A549 (cell line): ENCODE measurements around the gene IL9R. TPM values are rescaled to one million over a fixed set of nuclear protein-coding genes. Genes with fewer than 3 reads are reported as not detected.

Experiments
- ATAC-seq, 2 experiments: fragments of 200-7000 bp in 1 of 2; fragments of >200 bp in 1 of 2; cut with Nextera tagmentation in 1 of 2; cut with Tn5 transposase in 1 of 2; 3 replicates each; pipeline versions ENCODE4 v1.8.0 to v1.9.1; 2018 to 2020; ENCODE audit warnings: mild to moderate bottlenecking in 1 of 2, moderate library complexity in 1 of 2
- CTCF ChIA-PET: fragments of 300-600 bp; sonication (Branson Sonifier 250); formaldehyde crosslinking; extraction: SDS; loops from one replicate; lab custom pipeline; 2021; ENCODE audit warnings: antibody characterized with exemption, inconsistent platforms; lab: Yijun Ruan, JAX
- POLR2A ChIA-PET: fragments of 350-600 bp; formaldehyde crosslinking; extraction: SDS; loops from one replicate; lab custom pipeline; 2021; ENCODE audit warnings: antibody characterized with exemption, inconsistent platforms; lab: Yijun Ruan, JAX
- DNase-seq, 2 experiments: peaks; one replicate each; pipeline versions ENCODE4 v3.0.0 to v3.0.0-alpha.2; 2011 to 2016; ENCODE audit warnings: low read depth in 1 of 2, low spot score in 1 of 2
- FAIRE-seq: peaks from 2 replicates; lab custom pipeline; 2011; peaks lifted over from hg19 to GRCh38; lab: Jason Lieb, UNC
- H3K27ac ChIP-seq, 2 experiments: fragments of >200 bp; sonication (Bioruptor Twin); formaldehyde crosslinking; 3 replicates each; pipeline ENCODE4 v1.5.1; 2016 to 2017
- H3K4me1 ChIP-seq: fragments of >200 bp; sonication (Bioruptor Twin); formaldehyde crosslinking; 3 replicates; pipeline ENCODE4 v1.6.1; 2016
- H3K4me2 ChIP-seq: fragments of >200 bp; sonication (Bioruptor Twin); formaldehyde crosslinking; 3 replicates; pipeline ENCODE4 v1.6.1; 2016
- H3K4me3 ChIP-seq: fragments of >200 bp; sonication (Bioruptor Twin); formaldehyde crosslinking; 3 replicates; pipeline ENCODE4 v1.5.1; 2016
- H3K9me3 ChIP-seq: fragments of >200 bp; sonication (Bioruptor Twin); formaldehyde crosslinking; 3 replicates; pipeline ENCODE4 v1.6.1; 2016
- ATOH8 ChIP-seq: fragments of 250-450 bp; sonication (Bioruptor Pico); IDR thresholded peaks from 2 replicates; pipeline ENCODE4 v1.5.0; 2020; ENCODE audit warnings: low read depth, mild to moderate bottlenecking, moderate library complexity
- BHLHE40 ChIP-seq: IDR thresholded peaks from 2 replicates; pipeline ENCODE4 v1.6.1; 2012; ENCODE audit warnings: low read depth, low read length, inconsistent platforms
- CBX8 ChIP-seq: fragments of 200-600 bp; sonication (generic); IDR thresholded peaks from 2 replicates; pipeline ENCODE4 v1.6.1; 2016
- CHD2 ChIP-seq: fragments of 150-350 bp; IDR thresholded peaks from 2 replicates; pipeline ENCODE4 v1.6.1; 2014; ENCODE audit warnings: low read length; ENCODE audit not compliant: partially characterized antibody
- EHF ChIP-seq: fragments of 250-450 bp; sonication (Bioruptor Pico); IDR thresholded peaks from 2 replicates; pipeline ENCODE4 v1.5.0; 2020; ENCODE audit warnings: mild to moderate bottlenecking
- FOSB ChIP-seq: fragments of 250-450 bp; sonication (Bioruptor Pico); IDR thresholded peaks from 2 replicates; pipeline ENCODE4 v1.5.0; 2020; ENCODE audit warnings: mild to moderate bottlenecking, moderate library complexity
- FOSL2 ChIP-seq, 2 experiments: fragments of 450-650 bp in 1 of 2; fragments of >200 bp in 1 of 2; sonication (Bioruptor Twin) in 1 of 2; formaldehyde crosslinking; IDR thresholded peaks; 2 replicates each; pipeline versions ENCODE4 v1.5.0 to v1.6.1; 2016 to 2020; ENCODE audit warnings: mild to moderate bottlenecking in 1 of 2, moderate library complexity in 1 of 2
- HES2 ChIP-seq: fragments of >200 bp; sonication (Bioruptor Twin); formaldehyde crosslinking; IDR thresholded peaks from 2 replicates; pipeline ENCODE4 v1.6.1; 2016
- HMGXB4 ChIP-seq: fragments of 250-450 bp; sonication (Bioruptor Pico); IDR thresholded peaks from 2 replicates; pipeline ENCODE4 v1.5.0; 2021; ENCODE audit warnings: mild to moderate bottlenecking, moderate library complexity, borderline replicate concordance
- HOXB13 ChIP-seq: fragments of 250-450 bp; sonication (Bioruptor Pico); IDR thresholded peaks from 2 replicates; pipeline ENCODE4 v1.5.0; 2020; ENCODE audit warnings: low read depth, mild to moderate bottlenecking, moderate library complexity
- HOXB5 ChIP-seq: fragments of 250-450 bp; sonication (Bioruptor Pico); IDR thresholded peaks from 2 replicates; pipeline ENCODE4 v1.5.0; 2020; ENCODE audit warnings: mild to moderate bottlenecking, moderate library complexity
- MAFK ChIP-seq: fragments of 450-650 bp; IDR thresholded peaks from 2 replicates; pipeline ENCODE4 v1.6.1; 2014; ENCODE audit not compliant: partially characterized antibody
- MAX ChIP-seq: IDR thresholded peaks from 2 replicates; pipeline ENCODE4 v1.6.1; 2012
- MAZ ChIP-seq: fragments of 150-350 bp; IDR thresholded peaks from 2 replicates; pipeline ENCODE4 v1.6.1; 2014; ENCODE audit warnings: antibody characterized with exemption, low read depth, low read length, borderline replicate concordance
- MYC ChIP-seq: IDR thresholded peaks from 2 replicates; pipeline ENCODE4 v1.6.1; 2012; ENCODE audit warnings: mild to moderate bottlenecking, inconsistent platforms, low read length, improper control_type of control experiment, borderline replicate concordance
- NFE2L2 ChIP-seq: fragments of 150-350 bp; conservative IDR thresholded peaks from 2 replicates; pipeline ENCODE4 v1.6.1; 2014; ENCODE audit warnings: low read length
- NPAS2 ChIP-seq: fragments of 250-450 bp; sonication (Bioruptor Pico); IDR thresholded peaks from 2 replicates; pipeline ENCODE4 v1.8.0; 2022; ENCODE audit warnings: mild to moderate bottlenecking, moderate library complexity, borderline replicate concordance
- NR3C1 ChIP-seq: fragments of >200 bp; sonication (Bioruptor Twin); formaldehyde crosslinking; IDR thresholded peaks from 3 replicates; pipeline ENCODE4 v1.6.1; 2017
- PHF8 ChIP-seq: fragments of 200-600 bp; sonication (generic); IDR thresholded peaks from 2 replicates; pipeline ENCODE4 v1.6.1; 2016; ENCODE audit warnings: low read depth, mild to moderate bottlenecking, antibody characterized with exemption, moderate library complexity, borderline replicate concordance
- POLR2A ChIP-seq: IDR thresholded peaks from 2 replicates; pipeline ENCODE4 v1.6.1; 2012; ENCODE audit warnings: mild to moderate bottlenecking, low read length
- POLR2AphosphoS2 ChIP-seq: conservative IDR thresholded peaks from 2 replicates; pipeline ENCODE4 v1.6.1; 2012; ENCODE audit warnings: low read length, improper control_type of control experiment, inconsistent platforms
- RAD21 ChIP-seq, 2 experiments: fragments of >200 bp in 1 of 2; sonication (Bioruptor Twin) in 1 of 2; formaldehyde crosslinking in 1 of 2; IDR thresholded peaks in 1 of 2; conservative IDR thresholded peaks in 1 of 2; 2 replicates in 1 of 2; 3 replicates in 1 of 2; pipeline ENCODE4 v1.6.1; 2012 to 2018; ENCODE audit warnings: inconsistent platforms in 1 of 2
- RARB ChIP-seq: fragments of 250-450 bp; sonication (Bioruptor Pico); IDR thresholded peaks from 2 replicates; pipeline ENCODE4 v1.8.0; 2021; ENCODE audit warnings: mild to moderate bottlenecking, moderate library complexity
- RCOR1 ChIP-seq: fragments of 150-350 bp; IDR thresholded peaks from 2 replicates; pipeline ENCODE4 v1.6.1; 2014; ENCODE audit warnings: antibody characterized with exemption, low read length, low read depth
- RNF2 ChIP-seq: fragments of 200-600 bp; sonication (generic); IDR thresholded peaks from 2 replicates; pipeline ENCODE4 v1.6.1; 2016; ENCODE audit warnings: low read depth, mild to moderate bottlenecking, antibody characterized with exemption, moderate library complexity, borderline replicate concordance
- SMC3 ChIP-seq: fragments of >200 bp; sonication (Bioruptor Twin); formaldehyde crosslinking; IDR thresholded peaks from 3 replicates; pipeline ENCODE4 v1.6.1; 2018; ENCODE audit warnings: inconsistent platforms
- SREBF2 ChIP-seq: fragments of 450-650 bp; IDR thresholded peaks from 2 replicates; pipeline ENCODE4 v1.6.1; 2014; ENCODE audit warnings: mild to moderate bottlenecking, moderate library complexity
- TFCP2L1 ChIP-seq: fragments of 250-450 bp; sonication (Bioruptor Pico); IDR thresholded peaks from 2 replicates; pipeline ENCODE4 v1.5.0; 2021; ENCODE audit warnings: mild to moderate bottlenecking
- USF2 ChIP-seq: fragments of 450-650 bp; IDR thresholded peaks from 2 replicates; pipeline ENCODE4 v1.6.1; 2014; ENCODE audit warnings: antibody characterized with exemption
- ZC3H11A ChIP-seq: fragments of 450-650 bp; IDR thresholded peaks from 2 replicates; pipeline ENCODE4 v1.6.1; 2014; ENCODE audit warnings: antibody characterized with exemption, mild to moderate bottlenecking
- ZSCAN20 ChIP-seq: fragments of 250-450 bp; sonication (Bioruptor Pico); IDR thresholded peaks from 2 replicates; pipeline ENCODE4 v1.8.0; 2022; ENCODE audit warnings: mild to moderate bottlenecking, moderate library complexity
- WGBS: methylation state at CpG from one replicate; pipeline ENCODE4 v1.1.6; 2017; ENCODE audit errors: missing lambda C conversion rate; 5-methylcytosine and 5-hydroxymethylcytosine counted together
- polyA plus RNA-seq, 4 experiments: library from polyadenylated mRNA; depleted of rRNA in 3 of 4; stranded (reverse); fragments of >200 nt; fragmentation: RNase III in 1 of 4; extraction: RNeasy Plus Mini Kit Qiagen cat#74134 plus additional on column Dnase treatment in 1 of 4; gene quantifications; 2 replicates in 3 of 4; 3 replicates in 1 of 4; pipeline ENCODE4 v1.2.3, GENCODE V29; 2011 to 2017

IL9R gene
- polyA plus RNA-seq, 2 of the 4 experiments (the other 2 are of a cell fraction) = 0.06 to 0.12 TPM

GRCh38 chrX:156003486-156004185 lies 6.1 kb downstream of the IL9R start:
- no peak overlapping the region for H3K27ac ChIP-seq
- no peak for ATAC-seq
- H3K4me2 ChIP-seq = no peak overlapping the region
- FAIRE-seq = no peak
- TF ChIP-seq PHF8 (no peak), CBX8 (no peak), BHLHE40 (no peak), HOXB5 (CRISPR knock-in tag) (no peak), MAX (no peak)
- TF ChIP-seq, all 56 proteins: peak for 0
- Histone ChIP-seq H3K9me3 (no peaks in the 10 kb centered on the region), H3K4me3 (no peak overlapping the region), H3K4me1 (no peaks in the 10 kb centered on the region)
- 69% methylated on average over 8 of the region's 14 CpGs for WGBS
- POLR2A ChIA-PET = no interaction called here
- CTCF ChIA-PET = no interaction called here
- DNase-seq = no peak

GRCh38 chrX:156004256-156004655 lies 6.8 kb downstream of the IL9R start:
- 45% methylated on average over 2 of the region's 2 CpGs for WGBS
- TF ChIP-seq TFCP2L1 (CRISPR knock-in tag) (no peak), MAX (no peak), NFE2L2 (no peak), POLR2AphosphoS2 (no peak), MYC (no peak), NR3C1 (no peak), RCOR1 (no peak), HMGXB4 (CRISPR knock-in tag) (no peak), HOXB13 (CRISPR knock-in tag) (no peak), NPAS2 (CRISPR knock-in tag) (no peak), RAD21 (conservative IDR thresholded peaks at IDR 0.05 in 1 of 2, IDR thresholded peaks at IDR 0.05 in 1 of 2) (no peak), RNF2 (no peak), CHD2 (no peak)
- TF ChIP-seq, all 56 proteins: peak for 0
- CTCF ChIA-PET = no interaction called here
- no peak overlapping the region for H3K27ac ChIP-seq
- DNase-seq (no peak), FAIRE-seq (no peak), ATAC-seq (no peak)
- no peaks in the 10 kb centered on the region for H3K4me1 ChIP-seq
- no peak overlapping the region for H3K4me3 ChIP-seq
- no peaks in the 10 kb centered on the region for H3K9me3 ChIP-seq
- POLR2A ChIA-PET = no interaction called here
- no peak overlapping the region for H3K4me2 ChIP-seq

- FAIRE-seq (peak; percentile 79), DNase-seq (no peak), ATAC-seq (no peak)
- ChIA-PET CTCF (no interaction called here), POLR2A (no interaction called here)
- WGBS = 59% methylated on average over 3 of the region's 3 CpGs
- H3K4me1 ChIP-seq = no peaks in the 10 kb centered on the region
- H3K4me2 ChIP-seq = no peak overlapping the region
- H3K4me3 ChIP-seq = no peak overlapping the region
- no peak overlapping the region for H3K27ac ChIP-seq
- no peaks in the 10 kb centered on the region for H3K9me3 ChIP-seq
- TF ChIP-seq USF2 = no peak
- TF ChIP-seq TFCP2L1 (CRISPR knock-in tag) = no peak
- TF ChIP-seq RARB (CRISPR knock-in tag) = no peak
- no peak for TF ChIP-seq HES2
- TF ChIP-seq POLR2A = no peak
- no peak for TF ChIP-seq FOSB (CRISPR knock-in tag)
- TF ChIP-seq EHF (CRISPR knock-in tag) = no peak
- TF ChIP-seq ZC3H11A = no peak
- no peak for TF ChIP-seq ATOH8 (CRISPR knock-in tag)
- no peak for TF ChIP-seq FOSL2 (IDR thresholded peaks at IDR 0.05)
- TF ChIP-seq FOSL2 (CRISPR knock-in tag; IDR thresholded peaks at IDR 0.05) = no peak
- TF ChIP-seq MAX = no peak
- TF ChIP-seq MYC = no peak
- TF ChIP-seq MAFK = no peak
- TF ChIP-seq SMC3 = no peak
- no peak for TF ChIP-seq MAZ
- TF ChIP-seq NR3C1 = no peak
- TF ChIP-seq ZSCAN20 (CRISPR knock-in tag) = no peak
- TF ChIP-seq SREBF2 = no peak
These were observed 7.2 kb downstream of the IL9R start for GRCh38 chrX:156004740-156005139.
